HG03378 (cell line): ENCODE data around the gene SUPT20H.
A peak's percentile ranks its signal among the peaks of the same experiment; 100 is the strongest.

Experiments
- ATAC-seq: cut with Tn5 transposase; IDR thresholded peaks from one replicate; pipeline ENCODE4 v1.9.1; 2021; ENCODE audit warnings: mild to moderate bottlenecking, moderate library complexity; ENCODE audit not compliant: unreplicated experiment

The SUPT20H gene

GRCh38 chr13:37058910-37059847, at the start of gene SUPT20H:
Gene SUPT20H (minus strand): TSS chr13:37059688. CDS start chr13:37051490, 8,198 bp downstream.
- ATAC-seq = peak; percentile 90

GRCh38 chr13:37109051-37109678, 49.7 kb upstream of the SUPT20H start:
- no peak for ATAC-seq

GRCh38 chr13:37107868-37108267, 48.4 kb upstream of the SUPT20H start:
- no peak for ATAC-seq

- ATAC-seq = no peak
Measured at GRCh38 chr13:37107456-37107855, 48.0 kb upstream of the SUPT20H start.

GRCh38 chr13:37106642-37107041, 47.2 kb upstream of the SUPT20H start:
- no peak for ATAC-seq

DNA sequence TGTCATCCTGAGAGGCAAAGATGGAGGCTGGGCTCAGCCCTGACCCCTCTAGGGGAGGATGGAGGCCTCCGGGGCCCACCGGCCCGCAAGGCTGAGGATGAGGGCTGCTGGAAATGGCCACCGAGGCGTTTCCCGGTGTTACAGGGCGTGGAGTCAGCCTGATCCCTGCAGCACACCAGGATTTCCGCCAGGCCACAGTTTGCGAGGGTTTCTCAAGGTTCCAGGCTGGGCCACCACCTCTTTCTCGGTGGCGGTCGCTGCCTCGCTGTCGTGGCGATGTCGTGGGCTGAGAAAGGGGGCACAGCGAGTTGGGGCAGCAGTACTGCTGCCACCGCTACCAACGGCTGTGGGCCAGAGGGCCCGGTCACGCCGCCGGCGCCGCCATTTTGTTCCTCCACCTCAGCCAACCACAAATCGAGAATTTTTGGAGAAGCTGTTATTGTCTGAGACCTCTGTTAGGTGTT, 45.8 kb upstream of the SUPT20H start, which contains the start of gene CSNK1A1L:
Gene CSNK1A1L (minus strand): TSS at position 414 of the 464 bp plus-strand sequence. CDS start 408 bp downstream, at position 6.
- ATAC-seq = no peak

DNA sequence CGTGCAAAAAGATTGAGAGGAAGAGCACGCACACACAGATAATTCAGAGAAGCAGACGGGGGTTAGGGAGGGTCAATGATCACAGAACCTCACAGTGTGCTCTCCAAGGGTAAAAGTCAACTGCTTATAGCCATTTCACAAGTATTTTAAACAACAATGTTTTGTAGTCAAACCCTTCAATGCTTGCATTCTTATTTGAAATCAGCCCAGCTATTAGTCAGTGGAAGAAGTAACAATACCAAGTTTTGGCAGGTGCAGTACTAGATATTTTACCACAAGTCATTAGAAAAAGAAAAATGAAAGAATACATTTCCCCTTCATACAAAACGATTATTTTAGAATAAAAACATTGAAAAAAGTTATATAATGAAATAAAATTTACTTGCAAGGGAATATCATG, 43.4 kb upstream of the SUPT20H start:
- ATAC-seq = no peak

DNA sequence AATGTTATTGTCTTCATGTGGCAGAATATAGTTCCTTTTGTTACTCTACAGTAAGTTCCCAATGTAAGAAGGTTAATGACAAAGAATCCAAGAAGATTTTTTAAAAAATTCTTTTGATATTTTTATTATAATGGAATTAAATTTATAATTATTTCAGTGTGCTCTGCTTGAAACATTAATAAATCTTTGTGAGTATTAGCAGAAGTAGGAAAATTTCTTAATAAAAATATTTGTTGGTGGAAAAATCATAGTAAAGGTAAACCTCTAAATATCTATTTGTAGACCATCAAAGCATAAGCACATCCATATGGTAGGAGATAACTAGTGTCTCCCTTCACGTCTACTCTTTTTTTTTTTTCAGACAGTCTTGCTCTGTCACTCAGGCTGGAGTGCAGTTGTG, 41.7 kb upstream of the SUPT20H start:
- no peak for ATAC-seq

GRCh38 chr13:37100731-37101130, 41.2 kb upstream of the SUPT20H start:
- no peak for ATAC-seq

DNA sequence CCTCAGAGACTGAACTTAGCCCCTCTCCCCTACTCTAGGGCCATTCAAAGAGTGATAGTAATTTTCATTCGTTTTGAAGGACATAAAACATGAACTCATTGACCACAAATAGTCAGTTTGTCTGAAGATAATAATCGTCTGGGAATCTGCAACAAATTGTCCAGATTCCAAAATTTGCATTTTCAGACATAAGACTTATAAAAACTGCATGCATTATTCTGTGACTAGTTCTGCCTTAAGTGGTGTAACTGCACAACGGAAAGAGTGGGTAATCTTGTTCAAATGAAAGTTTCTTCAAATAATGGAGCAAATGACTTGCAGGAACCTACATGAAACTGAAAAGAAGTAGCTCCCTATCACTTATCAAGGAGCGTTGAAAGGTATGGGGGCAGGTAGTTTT, 37.6 kb upstream of the SUPT20H start:
- no peak for ATAC-seq

GRCh38 chr13:37094840-37095239, 35.4 kb upstream of the SUPT20H start:
- no peak for ATAC-seq

GRCh38 chr13:37094099-37094498, 34.6 kb upstream of the SUPT20H start:
- no peak for ATAC-seq

- no peak for ATAC-seq
Measured at GRCh38 chr13:37091835-37092234, 32.3 kb upstream of the SUPT20H start.

- ATAC-seq = no peak
Measured at GRCh38 chr13:37090912-37091311, 31.4 kb upstream of the SUPT20H start.

DNA sequence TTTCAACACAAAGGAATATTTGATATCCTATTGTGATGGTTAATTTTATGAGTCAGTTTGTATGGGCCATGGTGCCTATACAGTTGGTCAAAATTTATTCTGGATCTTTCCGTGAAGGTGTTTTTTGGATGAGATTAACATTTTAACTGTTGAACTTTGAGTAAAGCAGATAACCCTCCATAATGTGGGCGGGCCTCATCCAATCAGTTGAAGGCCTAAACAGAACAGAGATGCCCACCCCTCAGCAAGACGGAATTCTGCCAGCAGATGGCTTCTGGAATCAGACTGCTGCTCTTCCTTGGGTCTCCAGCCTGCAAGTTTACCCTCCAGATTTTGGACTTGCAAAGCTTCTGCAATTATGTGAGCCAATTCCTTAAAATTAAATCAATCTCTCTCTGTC, 30.0 kb upstream of the SUPT20H start:
- ATAC-seq = no peak

- ATAC-seq = no peak
Measured at GRCh38 chr13:37087486-37087885, 28.0 kb upstream of the SUPT20H start.

DNA sequence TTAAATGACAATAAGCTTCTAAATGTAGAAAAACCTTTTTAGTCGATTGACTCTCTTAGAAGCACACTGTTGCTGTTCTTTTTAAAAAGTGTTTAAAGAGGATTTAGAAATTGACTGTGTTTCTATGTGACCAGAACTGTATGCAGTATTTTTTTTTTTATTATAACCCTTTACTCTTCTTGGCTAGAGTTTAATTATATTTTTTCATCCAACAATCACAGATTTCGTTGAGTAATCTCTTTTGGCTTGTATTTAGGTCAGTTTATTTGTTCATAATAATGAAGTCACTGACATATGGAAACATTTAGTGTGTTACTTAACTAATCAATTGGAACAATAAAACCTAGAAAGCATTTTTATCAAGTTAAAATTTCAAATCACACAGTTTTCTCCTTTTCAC, 26.1 kb upstream of the SUPT20H start:
- ATAC-seq = no peak

GRCh38 chr13:37076818-37077217, 17.3 kb upstream of the SUPT20H start:
- ATAC-seq = no peak

DNA sequence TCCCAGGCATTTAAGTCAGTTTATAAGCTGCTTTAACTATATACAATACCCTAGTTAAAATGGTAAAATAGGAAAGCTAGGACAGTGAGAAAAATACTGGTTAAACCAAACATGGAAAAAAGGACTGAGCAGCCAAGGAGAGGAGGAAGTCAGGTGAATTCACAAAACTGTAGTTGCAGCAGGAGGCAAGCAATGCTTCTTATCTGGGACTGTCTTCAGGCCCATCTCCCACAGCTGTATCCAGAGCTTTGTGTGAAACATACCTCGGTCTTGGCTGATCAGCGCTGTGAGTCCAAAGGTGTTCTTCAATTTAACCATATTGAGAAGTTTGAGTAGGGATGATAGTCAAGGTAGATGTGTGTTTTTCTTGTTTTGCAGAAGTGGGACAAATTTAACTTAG, 15.7 kb upstream of the SUPT20H start:
- ATAC-seq = no peak

DNA sequence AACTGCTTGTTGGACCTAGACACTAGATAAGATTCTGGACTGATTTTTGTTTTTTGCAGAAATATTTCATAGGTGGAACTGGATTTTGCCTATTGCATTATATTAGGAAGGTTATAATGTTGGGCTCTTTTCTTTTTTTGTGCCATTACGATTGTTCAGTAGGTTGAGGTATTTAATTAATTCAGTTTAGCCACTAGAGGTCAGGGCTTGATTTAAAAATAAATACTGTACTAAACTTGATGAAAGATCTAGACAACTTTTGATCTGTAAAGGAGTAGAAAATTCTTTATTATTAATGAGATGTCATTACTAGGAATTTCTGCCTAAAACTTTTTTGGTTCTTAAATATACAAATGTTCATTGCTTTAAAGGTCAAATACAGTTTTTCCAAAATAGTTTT, 15.2 kb upstream of the SUPT20H start:
- no peak for ATAC-seq

- ATAC-seq = no peak
Measured at GRCh38 chr13:37072024-37072423, 12.5 kb upstream of the SUPT20H start.

DNA sequence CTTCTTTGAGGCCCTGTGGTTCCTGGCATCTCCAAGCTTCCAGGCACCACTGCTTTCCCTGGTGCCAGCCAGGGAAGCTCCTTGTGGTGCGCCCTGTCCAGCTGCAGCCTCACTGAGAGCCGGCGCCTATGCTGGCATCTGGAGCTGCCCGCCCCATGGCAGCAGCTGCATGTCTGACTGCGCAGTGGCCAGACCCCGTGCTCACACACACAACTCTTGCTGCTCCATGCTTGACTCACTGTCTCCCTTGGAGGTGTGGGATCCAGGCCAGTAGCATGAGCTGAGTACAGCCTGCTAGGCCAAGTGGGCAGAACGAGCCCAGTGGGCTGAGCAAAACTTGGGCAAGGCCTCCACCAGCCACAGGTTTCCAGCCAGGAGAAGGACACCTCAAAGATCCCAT, 11.5 kb upstream of the SUPT20H start:
- no peak for ATAC-seq
